SHP77 treated with DMSO at 0.1 percent for 48 hours (cell line): Measurements from ENCODE around the gene CFAP119.

Experiments used
- DNase-seq: peaks from one replicate; lab custom pipeline; 2025; lab: John Stamatoyannopoulos, UW

The CFAP119 gene

GRCh38 chr16:30710971-30711370, 50.9 kb downstream of the CFAP119 start:
- no peak for DNase-seq
